ENCODE results near the gene ZNF341.
A peak's percentile ranks its signal among the peaks of the same experiment; 100 is the strongest.

Gene ZNF341

GRCh38 chr20:33825340-33826269 lies 93.8 kb downstream of the ZNF341 start:
- H3K9me3 ChIP-seq: no peaks in the 10 kb centered on the region
- H3K27me3 ChIP-seq: no peaks in the 10 kb centered on the region
- peak overlapping the region; percentile 66 for H3K27ac ChIP-seq
- H3K36me3 ChIP-seq: no peaks in the 10 kb centered on the region
- no peak for TF ChIP-seq CTCF (IDR thresholded peaks at IDR 0.05)
- H3K4me3 ChIP-seq (ENCODE audit: low read depth in 1 of 2, low read length in 1 of 2): no peak overlapping the region
- peaks cover 38 to 52% of the 10 kb centered on the region in 2 experiments for H3K4me1 ChIP-seq (ENCODE audit: control insufficient read depth in 1 of 2, insufficient read depth in 1 of 2, low read depth in 1 of 2, low read length in 1 of 2)

GRCh38 chr20:33826270-33826897 lies 94.6 kb downstream of the ZNF341 start:
- Histone ChIP-seq H3K9me3 (no peaks in the 10 kb centered on the region), H3K4me1 (ENCODE audit: control insufficient read depth in 1 of 2, insufficient read depth in 1 of 2, low read depth in 1 of 2, low read length in 1 of 2) (peaks cover 38 to 52% of the 10 kb centered on the region in 2 experiments), H3K27ac (peak overlapping the region; percentile 66), H3K4me3 (ENCODE audit: low read depth in 1 of 2, low read length in 1 of 2) (peak overlapping the region in 1 of 2 experiments; percentile 18), H3K27me3 (no peaks in the 10 kb centered on the region), H3K36me3 (no peaks in the 10 kb centered on the region)
- no peak for TF ChIP-seq CTCF (IDR thresholded peaks at IDR 0.05)

DNA sequence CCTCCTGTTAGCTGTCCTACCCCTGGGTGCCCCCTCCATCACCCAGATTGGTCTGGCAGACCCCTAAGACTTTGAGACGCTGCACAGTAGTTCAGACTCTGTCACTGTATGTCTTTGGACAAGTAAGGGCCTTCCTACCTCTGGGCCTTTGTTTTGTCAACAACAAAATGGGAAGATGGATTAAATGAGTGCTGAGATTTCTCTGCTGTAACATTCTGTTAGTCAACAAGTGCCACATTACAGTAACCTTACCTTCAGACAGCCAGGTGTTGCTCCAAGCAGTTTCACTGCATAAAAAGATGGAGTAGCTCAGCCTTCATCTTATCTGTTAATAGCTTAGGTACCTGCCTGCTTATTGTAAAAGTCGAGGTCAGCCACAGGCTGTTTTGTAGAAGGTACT lies 95.3 kb downstream of the ZNF341 start:
- peaks cover 38 to 52% of the 10 kb centered on the region in 2 experiments for H3K4me1 ChIP-seq (ENCODE audit: control insufficient read depth in 1 of 2, insufficient read depth in 1 of 2, low read depth in 1 of 2, low read length in 1 of 2)
- H3K4me3 ChIP-seq (ENCODE audit: low read depth in 1 of 2, low read length in 1 of 2): peak overlapping the region in 1 of 2 experiments; percentile 16
- H3K27ac ChIP-seq: peak overlapping the region; percentile 66
- no peaks in the 10 kb centered on the region for H3K9me3 ChIP-seq
- H3K36me3 ChIP-seq: peaks cover 4% of the 10 kb centered on the region
- no peak for TF ChIP-seq CTCF (IDR thresholded peaks at IDR 0.05)
- no peaks in the 10 kb centered on the region for H3K27me3 ChIP-seq

GRCh38 chr20:33827634-33828325 lies 96.0 kb downstream of the ZNF341 start:
- Histone ChIP-seq H3K4me1 (ENCODE audit: control insufficient read depth in 1 of 2, insufficient read depth in 1 of 2, low read depth in 1 of 2, low read length in 1 of 2) (peaks cover 38 to 52% of the 10 kb centered on the region in 2 experiments), H3K9me3 (no peaks in the 10 kb centered on the region), H3K27ac (peak overlapping the region; percentile 66), H3K36me3 (peaks cover 8% of the 10 kb centered on the region), H3K4me3 (ENCODE audit: low read depth in 1 of 2, low read length in 1 of 2) (no peak overlapping the region), H3K27me3 (no peaks in the 10 kb centered on the region)
- no peak for TF ChIP-seq CTCF (IDR thresholded peaks at IDR 0.05)

GRCh38 chr20:33828326-33828844 lies 96.6 kb downstream of the ZNF341 start:
- Histone ChIP-seq H3K4me1 (ENCODE audit: control insufficient read depth in 1 of 2, insufficient read depth in 1 of 2, low read depth in 1 of 2, low read length in 1 of 2) (peaks cover 38 to 52% of the 10 kb centered on the region in 2 experiments), H3K27ac (peak overlapping the region; percentile 66), H3K9me3 (no peaks in the 10 kb centered on the region), H3K27me3 (no peaks in the 10 kb centered on the region), H3K36me3 (peaks cover 8% of the 10 kb centered on the region), H3K4me3 (ENCODE audit: low read depth in 1 of 2, low read length in 1 of 2) (no peak overlapping the region)
- TF ChIP-seq CTCF (IDR thresholded peaks at IDR 0.05): no peak

Data from neutrophil (primary cell).